Chondrocyte (in vitro differentiated cells): ENCODE results near the gene EDARADD. TPM values are rescaled to one million over a fixed set of nuclear protein-coding genes. Genes with fewer than 3 reads are reported as not detected.

Experiments used
- DNase-seq: peaks from one replicate; pipeline ENCODE4 v3.0.0; 2021; ENCODE audit warnings: mixed read lengths, low spot score
- H3K27ac Mint-ChIP-seq: one replicate; pipeline ENCODE4 v1.8.0; 2021; ENCODE audit warnings: mild to moderate bottlenecking, moderate library complexity, mixed read lengths; ENCODE audit not compliant: unreplicated experiment
- H3K27me3 Mint-ChIP-seq: 2 replicates; pipeline ENCODE4 v1.8.0; 2021; ENCODE audit warnings: low read depth, mixed read lengths
- H3K36me3 Mint-ChIP-seq: 2 replicates; pipeline ENCODE4 v1.8.0; 2021; ENCODE audit warnings: low read depth, mixed read lengths
- H3K4me1 Mint-ChIP-seq: 2 replicates; pipeline ENCODE4 v1.8.0; 2021; ENCODE audit warnings: low read depth, mild to moderate bottlenecking, mixed read lengths
- H3K4me3 Mint-ChIP-seq: one replicate; pipeline ENCODE4 v1.8.0; 2021; ENCODE audit warnings: mild to moderate bottlenecking, moderate library complexity, mixed read lengths; ENCODE audit not compliant: unreplicated experiment
- H3K9me3 Mint-ChIP-seq: 2 replicates; pipeline ENCODE4 v1.8.0; 2021; ENCODE audit warnings: low read depth, mixed read lengths
- total RNA-seq: library from RNA; stranded (reverse); gene quantifications from 3 replicates; pipeline ENCODE4 v1.2.1, GENCODE V29; 2021
- TF ChIP-seq, protein P1 (sequence below): fragments of 200-600 bp; sonication (generic); IDR thresholded peaks from 2 replicates; pipeline ENCODE4 v1.5.0; 2021; ENCODE audit warnings: antibody characterized with exemption, mild to moderate bottlenecking, moderate library complexity

EDARADD gene
- total RNA-seq, 1 donor from 2014 or later = 0.40 TPM

DNA sequence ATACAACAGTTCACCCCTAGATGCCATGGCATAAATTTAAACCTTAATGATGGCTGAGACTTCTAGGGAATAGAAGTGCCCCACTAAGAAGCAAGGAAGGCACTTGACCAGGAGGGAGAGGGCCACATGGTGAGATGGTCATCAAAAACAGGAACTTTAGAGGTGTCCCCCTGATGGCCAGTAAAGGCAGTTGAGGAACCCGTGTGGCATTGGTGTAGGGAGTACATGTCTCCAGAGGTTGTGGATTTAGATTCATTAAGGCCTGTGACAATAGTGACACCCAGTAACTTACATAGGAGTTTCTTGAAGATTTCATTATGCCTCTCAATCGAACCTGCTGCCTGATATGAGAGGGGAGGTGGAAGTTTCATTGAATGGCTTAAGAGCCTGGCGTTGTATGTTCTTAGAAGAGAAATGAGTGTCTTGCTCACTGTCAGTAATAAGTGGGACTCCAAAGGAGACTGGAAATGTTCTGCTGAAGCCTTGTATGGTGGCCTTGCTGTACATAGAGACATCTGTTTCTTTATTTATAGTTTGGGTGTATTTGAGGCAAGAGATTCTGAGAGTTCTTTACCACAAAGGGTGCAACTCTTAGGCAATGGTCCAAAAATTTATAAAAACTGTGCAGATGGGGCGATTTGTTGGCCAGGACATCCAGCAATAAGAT is 27.9 kb downstream of the EDARADD start:
- no peak for DNase-seq
- H3K36me3 Mint-ChIP-seq = no peaks in the 10 kb centered on the region
- H3K27me3 Mint-ChIP-seq = no peaks in the 10 kb centered on the region
- no peak overlapping the region for H3K4me3 Mint-ChIP-seq
- no peak overlapping the region for H3K27ac Mint-ChIP-seq
- H3K4me1 Mint-ChIP-seq = no peaks in the 10 kb centered on the region
- TF ChIP-seq, protein P1, sequence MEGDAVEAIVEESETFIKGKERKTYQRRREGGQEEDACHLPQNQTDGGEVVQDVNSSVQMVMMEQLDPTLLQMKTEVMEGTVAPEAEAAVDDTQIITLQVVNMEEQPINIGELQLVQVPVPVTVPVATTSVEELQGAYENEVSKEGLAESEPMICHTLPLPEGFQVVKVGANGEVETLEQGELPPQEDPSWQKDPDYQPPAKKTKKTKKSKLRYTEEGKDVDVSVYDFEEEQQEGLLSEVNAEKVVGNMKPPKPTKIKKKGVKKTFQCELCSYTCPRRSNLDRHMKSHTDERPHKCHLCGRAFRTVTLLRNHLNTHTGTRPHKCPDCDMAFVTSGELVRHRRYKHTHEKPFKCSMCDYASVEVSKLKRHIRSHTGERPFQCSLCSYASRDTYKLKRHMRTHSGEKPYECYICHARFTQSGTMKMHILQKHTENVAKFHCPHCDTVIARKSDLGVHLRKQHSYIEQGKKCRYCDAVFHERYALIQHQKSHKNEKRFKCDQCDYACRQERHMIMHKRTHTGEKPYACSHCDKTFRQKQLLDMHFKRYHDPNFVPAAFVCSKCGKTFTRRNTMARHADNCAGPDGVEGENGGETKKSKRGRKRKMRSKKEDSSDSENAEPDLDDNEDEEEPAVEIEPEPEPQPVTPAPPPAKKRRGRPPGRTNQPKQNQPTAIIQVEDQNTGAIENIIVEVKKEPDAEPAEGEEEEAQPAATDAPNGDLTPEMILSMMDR = no peak
- no peaks in the 10 kb centered on the region for H3K9me3 Mint-ChIP-seq

DNA sequence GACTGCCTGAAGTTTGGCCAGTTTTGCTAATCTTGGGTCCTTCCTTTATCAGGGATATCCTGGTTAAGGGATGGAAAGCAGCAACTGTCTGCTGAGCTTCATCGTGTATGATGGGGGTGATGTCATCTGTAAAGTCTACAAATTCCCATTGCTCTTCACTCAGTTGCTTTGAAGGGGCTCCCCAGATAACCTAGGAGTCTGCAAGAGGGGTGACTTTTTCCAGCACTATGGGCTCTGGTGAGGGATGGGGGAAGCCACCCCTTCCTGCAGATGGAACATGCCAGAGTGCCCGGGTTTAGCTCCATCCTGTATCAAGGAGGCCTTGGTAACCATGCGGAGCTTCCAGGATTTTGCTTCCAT is 28.4 kb downstream of the EDARADD start:
- Mint-ChIP-seq H3K9me3 (no peaks in the 10 kb centered on the region), H3K27me3 (no peaks in the 10 kb centered on the region), H3K36me3 (no peaks in the 10 kb centered on the region), H3K4me3 (no peak overlapping the region), H3K27ac (no peak overlapping the region), H3K4me1 (no peaks in the 10 kb centered on the region)
- DNase-seq = no peak
- TF ChIP-seq, protein P1 = no peak

DNA sequence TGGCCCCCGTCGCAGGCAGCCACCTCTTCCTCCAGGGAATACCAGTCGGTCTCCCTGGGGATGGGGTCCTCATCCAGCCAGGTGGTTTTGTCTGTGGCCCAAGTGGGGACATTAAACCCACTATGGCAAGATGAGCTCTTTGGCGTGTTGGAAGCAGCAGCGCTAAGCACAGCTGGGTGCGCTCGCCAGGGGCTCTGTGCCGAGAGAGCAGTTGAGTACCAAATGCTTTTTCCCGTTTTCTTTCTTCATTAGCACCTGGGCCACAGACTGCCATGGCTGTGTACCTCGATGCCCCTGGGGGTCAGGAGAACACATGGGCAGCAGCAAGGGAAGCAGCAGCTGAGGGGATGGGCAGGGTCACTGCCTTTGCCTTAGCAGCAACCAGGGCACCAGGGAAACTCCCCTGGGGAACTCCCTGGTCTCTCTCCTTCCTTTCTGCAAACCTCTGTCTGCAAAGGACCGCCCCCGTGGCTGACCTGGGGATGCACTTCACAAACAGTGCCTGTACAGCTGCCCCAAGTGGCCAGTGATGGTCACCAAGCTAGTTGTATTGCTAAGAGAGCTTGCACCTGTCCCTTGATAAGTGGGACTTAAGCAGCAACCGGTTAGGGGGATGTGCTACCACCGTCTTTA is 31.1 kb downstream of the EDARADD start:
- H3K27me3 Mint-ChIP-seq = no peaks in the 10 kb centered on the region
- TF ChIP-seq, protein P1 = no peak
- H3K4me3 Mint-ChIP-seq = no peak overlapping the region
- no peak overlapping the region for H3K27ac Mint-ChIP-seq
- no peaks in the 10 kb centered on the region for H3K36me3 Mint-ChIP-seq
- no peaks in the 10 kb centered on the region for H3K4me1 Mint-ChIP-seq
- H3K9me3 Mint-ChIP-seq = no peaks in the 10 kb centered on the region
- no peak for DNase-seq

DNA sequence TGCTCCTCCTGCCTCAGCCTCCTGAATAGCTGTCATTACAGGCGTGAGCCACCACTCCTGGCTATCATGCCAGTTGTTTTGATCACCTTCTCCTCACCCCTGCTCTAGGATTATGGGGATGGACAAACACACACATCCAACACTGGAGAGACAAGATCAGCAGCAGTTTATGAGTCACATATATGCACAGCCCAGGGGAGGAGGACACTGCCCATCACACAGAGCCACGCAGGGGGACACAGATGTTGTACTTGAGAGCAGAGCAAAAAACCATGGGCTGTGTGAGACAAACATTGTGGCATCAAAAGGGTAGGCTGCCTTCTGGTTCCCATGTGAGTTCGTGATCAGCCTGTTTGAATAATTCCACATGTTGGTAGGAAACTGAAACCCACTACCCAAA is 32.1 kb downstream of the EDARADD start:
- TF ChIP-seq, protein P1 = no peak
- H3K4me1 Mint-ChIP-seq = no peaks in the 10 kb centered on the region
- H3K27me3 Mint-ChIP-seq = no peaks in the 10 kb centered on the region
- no peaks in the 10 kb centered on the region for H3K9me3 Mint-ChIP-seq
- H3K36me3 Mint-ChIP-seq = no peaks in the 10 kb centered on the region
- no peak overlapping the region for H3K27ac Mint-ChIP-seq
- no peak overlapping the region for H3K4me3 Mint-ChIP-seq
- no peak for DNase-seq

DNA sequence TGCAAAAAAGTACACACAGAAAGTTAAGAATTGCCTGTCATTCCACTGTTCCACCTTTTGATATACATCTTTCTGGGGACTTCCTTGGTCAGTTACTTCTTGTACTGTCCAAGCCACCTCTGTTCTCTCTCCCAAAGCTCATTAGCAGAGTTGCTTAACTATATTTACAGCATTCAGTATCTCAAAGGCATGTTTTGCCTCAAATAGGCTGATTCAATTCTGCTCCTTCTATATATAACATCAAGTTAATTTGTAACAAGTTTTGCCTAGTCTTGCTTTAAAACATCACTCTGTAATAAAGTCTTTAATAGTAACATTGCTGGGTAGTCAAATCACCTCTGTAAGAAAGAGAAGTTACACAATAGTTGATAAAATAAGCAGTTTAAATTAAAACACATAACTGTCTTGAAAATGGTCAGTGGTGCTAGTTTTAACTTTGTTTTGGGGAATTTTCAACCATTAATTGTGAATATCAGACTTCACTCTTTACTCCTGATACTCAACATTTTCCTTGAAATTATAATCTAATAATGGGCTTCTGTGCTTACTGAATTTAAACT is 35.7 kb downstream of the EDARADD start:
- H3K4me3 Mint-ChIP-seq = no peak overlapping the region
- no peak overlapping the region for H3K27ac Mint-ChIP-seq
- TF ChIP-seq, protein P1 = no peak

More for the DNA sequence above, 35.7 kb downstream of the EDARADD start:
- no peaks in the 10 kb centered on the region for H3K4me1 Mint-ChIP-seq
- H3K9me3 Mint-ChIP-seq = no peaks in the 10 kb centered on the region
- DNase-seq = no peak
- H3K27me3 Mint-ChIP-seq = no peaks in the 10 kb centered on the region
- no peaks in the 10 kb centered on the region for H3K36me3 Mint-ChIP-seq
